Measurements from ENCODE around the gene RPP38. TPM values are rescaled to one million over a fixed set of nuclear protein-coding genes. Genes with fewer than 3 reads are reported as not detected.

RPP38 gene
- total and polyA plus RNA-seq, 2 of the 4 experiments (the other 2 are of a cell fraction): 12.4 to 19.0 TPM

- DNase-seq (no peak), ATAC-seq (ENCODE audit: low read depth) (no peak)
- peaks cover 53 to 62% of the 10 kb centered on the region in 2 experiments for H3K79me1 ChIP-seq (ENCODE audit: low read depth in 1 of 2, low read length in 2 of 2)
- H3K23ac ChIP-seq (ENCODE audit: low read depth, low read length): no peak overlapping the region
- no peak for TF ChIP-seq CTCF (conservative IDR thresholded peaks at IDR 0.05; ENCODE audit: low read depth, low read length)
- no peak for TF ChIP-seq RFX5 (IDR thresholded peaks at IDR 0.05; ENCODE audit: low read depth, low read length)
- TF ChIP-seq MAZ (IDR thresholded peaks at IDR 0.05; ENCODE audit: borderline replicate concordance, low read depth, low read length): no peak
- TF ChIP-seq FOS (IDR thresholded peaks at IDR 0.05; ENCODE audit: low read depth, low read length): no peak
- no peak for TF ChIP-seq MAFK (IDR thresholded peaks at IDR 0.05; ENCODE audit: low read depth, low read length)
- TF ChIP-seq RCOR1 (IDR thresholded peaks at IDR 0.05; ENCODE audit: insufficient replicate concordance, low read length): no peak
- TF ChIP-seq CHD1 (IDR thresholded peaks at IDR 0.05; ENCODE audit: low read depth, low read length): no peak
- no peak overlapping the region for H2AFZ ChIP-seq (replicated peaks; ENCODE audit: low read length, poor library complexity)
- POLR2A ChIA-PET (ENCODE audit: unreplicated experiment): interaction anchor here (0.5 kb wide), 1 partner anchor 281 kb away, joined by 5 read pairs; no protein-coding TSS in a partner anchor
- H3K18ac ChIP-seq (ENCODE audit: low read depth, low read length): no peak overlapping the region
- no peak overlapping the region for H3K4me3 ChIP-seq (ENCODE audit: insufficient read depth, low read depth, low read length)
- no peaks in the 10 kb centered on the region for H3K9me3 ChIP-seq (ENCODE audit: control insufficient read depth, insufficient read depth, low read length)
- H4K5ac ChIP-seq (ENCODE audit: low read depth, low read length): no peak overlapping the region
- no peaks in the 10 kb centered on the region; the same call in 1 of the 2 replicates for H3K36me3 ChIP-seq (ENCODE audit: control insufficient read depth, insufficient read depth, low read length)
- peaks cover 19% of the 10 kb centered on the region for H4K20me1 ChIP-seq (ENCODE audit: insufficient read depth, low read length)
- no peak overlapping the region for H4K8ac ChIP-seq (ENCODE audit: low read depth in 2 of 2, low read length in 2 of 2)
- H2BK5ac ChIP-seq (ENCODE audit: low read depth, low read length, poor library complexity, severe bottlenecking): no peak overlapping the region
- intact Hi-C loops (cut with micrococcal nuclease): no loop called here
- no peak overlapping the region for H2BK15ac ChIP-seq (ENCODE audit: low read depth, low read length)
- H3K9ac ChIP-seq (ENCODE audit: low read depth, low read length): no peak overlapping the region
- no peak overlapping the region for H4K91ac ChIP-seq (ENCODE audit: insufficient read depth, low read depth, low read length)
- no peak overlapping the region for H3K14ac ChIP-seq (replicated peaks; ENCODE audit: low read depth, low read length)
- in situ Hi-C loops (cut with MboI; ENCODE audit: low sequenced_read_pairs): no loop called here
- CTCF ChIA-PET: no interaction called here
- H3K4me2 ChIP-seq (ENCODE audit: low read depth, low read length): no peak overlapping the region
- peaks cover 6% of the 10 kb centered on the region; the same call in 1 of the 2 replicates for H3K9me1 ChIP-seq (ENCODE audit: insufficient read depth, low read length)
- no peaks in the 10 kb centered on the region for H3K27me3 ChIP-seq (ENCODE audit: control insufficient read depth, insufficient read depth, low read length)
- no CpG with 5 or more reads among the region's 4 CpGs for WGBS, 2 experiments (ENCODE audit: extremely low coverage in 2 of 2, insufficient read length in 1 of 2)
- H2BK20ac ChIP-seq (ENCODE audit: low read depth, low read length): no peak overlapping the region
- H2BK120ac ChIP-seq (ENCODE audit: low read depth, low read length): no peak overlapping the region
- H3K56ac ChIP-seq (ENCODE audit: extremely low read depth, insufficient read depth, low read length): no peak overlapping the region
- BruUV-seq (replicated peaks): no TSS peak
- no peak overlapping the region for H3K4ac ChIP-seq (ENCODE audit: low read depth, low read length)
- dilution Hi-C loops (cut with HindIII; ENCODE audit: low sequenced_read_pairs, unreplicated experiment): no loop called here
- H3K27ac ChIP-seq (ENCODE audit: insufficient read depth, low read length): no peak overlapping the region
- H2AK5ac ChIP-seq (ENCODE audit: low read depth, low read length): no peak overlapping the region
- no peak overlapping the region for H2AK9ac ChIP-seq (replicated peaks; ENCODE audit: low read depth, low read length, poor library complexity)
- no peaks in the 10 kb centered on the region; the same call in 1 of the 2 replicates for H3K4me1 ChIP-seq (ENCODE audit: control insufficient read depth, insufficient read depth, low read length)
Measured at GRCh38 chr10:15147594-15148392, 50.6 kb downstream of the RPP38 start.
